Activated naive CD8-positive, alpha-beta T cell treated with anti-CD3 and anti-CD28 coated beads, Interleukin-2, amount 50 U/mL, for 16 hours (primary cell): ENCODE results near the gene TSPAN1.
"Not testable (repeated sequence)": the region's sequence is repeated elsewhere in the genome, so short reads cannot be mapped to it uniquely, and the experiment has no call there.

Experiments
- DNase-seq: peaks from one replicate; pipeline ENCODE4 v3.0.0-alpha.2; 2020; ENCODE audit warnings: low read depth, low spot score

Gene TSPAN1

DNA sequence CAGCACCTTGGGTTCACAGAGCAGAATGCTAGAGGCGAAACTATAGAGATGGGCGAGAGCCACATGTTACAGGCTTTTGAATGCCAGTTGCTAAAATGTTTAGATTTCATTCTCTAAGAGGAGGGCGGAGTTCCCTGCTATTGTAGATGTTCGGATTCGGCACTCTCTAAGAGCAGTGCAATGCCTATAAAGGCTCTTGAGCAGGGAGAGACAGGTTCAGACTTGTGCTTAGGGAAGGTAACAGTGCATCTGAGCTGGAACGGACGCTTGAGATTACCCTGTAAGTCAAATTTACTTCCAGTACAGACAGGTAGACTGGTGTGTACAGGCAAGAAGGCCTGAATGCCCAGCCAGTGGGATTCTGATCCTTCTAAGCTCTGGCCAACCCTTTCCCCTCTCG, 43.6 kb downstream of the TSPAN1 start:
- no peak for DNase-seq

DNA sequence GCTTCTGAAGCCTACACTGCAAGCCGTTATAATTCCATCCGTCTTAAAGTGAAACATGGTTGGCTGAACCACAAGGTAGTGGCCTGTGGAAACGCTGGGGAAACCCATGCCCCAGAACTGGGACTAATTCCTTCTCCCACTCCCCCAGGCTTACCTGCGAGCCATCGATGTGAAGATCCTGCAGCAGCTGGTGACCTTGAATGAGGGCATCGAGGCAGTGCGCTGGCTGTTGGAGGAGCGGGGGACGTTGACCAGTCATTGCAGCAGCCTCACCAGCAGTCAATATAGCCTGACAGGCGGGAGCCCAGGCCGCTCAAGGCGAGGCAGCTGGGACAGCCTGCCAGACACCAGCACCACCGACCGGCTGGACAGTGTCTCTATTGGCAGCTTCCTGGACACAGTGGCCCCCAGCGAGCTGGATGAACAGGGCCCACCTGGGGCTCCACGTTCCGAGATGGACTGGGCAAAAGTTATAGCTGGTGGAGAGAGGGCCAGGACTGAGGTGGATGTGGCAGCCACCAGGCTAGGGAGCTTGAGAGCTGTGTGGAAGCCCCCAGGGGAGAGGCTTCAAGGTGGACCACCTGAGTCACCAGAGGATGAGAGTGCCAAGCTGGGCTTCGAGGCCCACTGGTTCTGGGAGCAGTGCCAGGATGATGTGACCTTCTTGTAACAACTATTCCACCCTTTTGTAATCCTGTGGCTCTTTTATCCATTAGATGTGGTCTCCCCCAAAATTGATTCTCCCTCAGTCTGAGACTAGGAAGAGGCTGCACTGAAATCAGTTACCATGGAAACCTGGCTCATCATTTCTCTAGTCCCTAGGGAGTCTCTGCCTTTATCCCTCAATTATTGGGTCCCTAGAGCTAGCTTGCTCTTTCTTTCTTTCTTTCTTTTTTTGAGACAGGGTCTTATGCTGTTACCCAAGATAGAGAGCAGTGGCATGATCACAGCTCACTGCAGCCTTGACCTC, 44.9 kb downstream of the TSPAN1 start:
- DNase-seq, result no peak

DNA sequence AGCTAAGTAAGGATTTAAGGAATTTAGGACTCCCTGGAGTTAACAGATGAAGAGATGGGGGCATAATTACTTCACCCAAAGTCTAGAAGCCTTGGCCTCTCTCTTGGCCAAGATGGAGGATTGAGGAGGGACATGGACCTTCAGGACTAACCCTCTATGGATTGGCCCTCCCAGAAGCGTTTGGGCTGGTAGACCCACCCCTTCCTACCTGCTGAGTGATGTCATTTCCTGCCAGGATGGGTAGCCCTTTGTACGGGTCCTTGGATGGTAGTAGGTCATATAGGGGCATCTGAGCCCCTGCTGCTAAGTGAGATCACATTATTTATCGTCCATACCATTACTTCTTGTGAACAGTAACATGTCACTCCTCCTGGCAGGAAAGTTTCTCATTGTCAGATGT, 45.9 kb downstream of the TSPAN1 start:
- DNase-seq, result no peak

DNA sequence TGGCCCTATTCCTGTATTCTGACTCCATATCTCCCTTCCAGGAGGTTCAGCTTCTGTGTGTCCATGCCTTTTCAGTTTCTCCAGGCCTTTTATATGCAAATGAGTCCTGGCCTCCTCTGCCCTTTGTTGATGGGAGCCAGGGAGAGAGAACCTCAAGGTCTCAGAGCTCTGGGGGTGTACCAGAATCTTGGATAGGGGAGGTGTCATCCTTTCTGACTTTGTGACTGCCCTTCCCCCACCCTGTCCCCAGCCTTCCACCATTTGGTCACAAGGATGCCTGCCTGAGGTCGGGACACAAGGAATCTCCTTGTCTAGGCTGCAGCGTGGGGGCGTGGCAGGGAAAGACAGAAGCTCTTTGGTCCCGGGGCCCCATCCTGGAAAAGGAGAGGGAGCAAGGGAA, 46.9 kb downstream of the TSPAN1 start:
- DNase-seq, result no peak

DNA sequence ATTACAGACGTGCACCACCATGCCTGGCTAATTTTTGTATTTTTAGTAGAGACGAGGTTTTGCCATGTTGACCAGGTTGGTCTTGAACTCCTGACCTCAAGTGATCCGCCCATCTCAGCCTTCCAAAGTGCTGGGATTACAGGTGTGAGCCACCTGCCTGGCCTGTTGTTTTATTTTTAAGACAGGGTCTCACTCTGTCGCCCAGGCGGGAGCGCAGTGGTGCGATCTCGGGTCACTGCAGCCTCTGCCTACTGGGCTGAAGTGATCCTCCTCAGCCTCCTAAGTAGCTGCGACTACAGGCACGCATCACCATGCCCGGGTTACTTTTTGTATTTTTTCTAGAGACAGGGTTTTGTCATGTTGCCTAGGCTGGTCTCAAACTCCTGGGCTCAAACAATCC, 48.2 kb downstream of the TSPAN1 start:
- DNase-seq, result not testable (repeated sequence)

DNA sequence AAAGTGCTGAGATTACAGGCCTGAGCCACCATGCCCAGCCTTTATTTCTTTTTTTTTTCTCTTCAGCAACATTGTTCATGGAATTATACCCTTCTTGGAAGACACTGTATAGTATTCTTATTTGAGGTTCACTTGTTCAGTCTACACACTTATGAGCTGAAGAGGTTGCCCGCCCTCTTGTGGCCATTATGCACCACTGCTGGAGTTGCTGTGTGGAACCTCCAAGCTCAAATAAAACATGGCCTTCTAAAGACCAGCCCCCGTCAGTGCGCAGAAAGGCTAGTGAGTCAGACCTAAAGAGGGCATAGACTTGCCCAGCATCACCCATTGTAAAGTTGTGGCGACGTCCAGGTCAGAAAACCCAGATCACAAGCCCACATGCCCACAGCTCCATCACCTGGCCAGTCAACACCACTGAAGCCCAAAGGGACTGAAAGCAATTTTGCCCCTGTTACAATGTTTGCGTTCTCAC, 48.6 kb downstream of the TSPAN1 start:
- no peak for DNase-seq

DNA sequence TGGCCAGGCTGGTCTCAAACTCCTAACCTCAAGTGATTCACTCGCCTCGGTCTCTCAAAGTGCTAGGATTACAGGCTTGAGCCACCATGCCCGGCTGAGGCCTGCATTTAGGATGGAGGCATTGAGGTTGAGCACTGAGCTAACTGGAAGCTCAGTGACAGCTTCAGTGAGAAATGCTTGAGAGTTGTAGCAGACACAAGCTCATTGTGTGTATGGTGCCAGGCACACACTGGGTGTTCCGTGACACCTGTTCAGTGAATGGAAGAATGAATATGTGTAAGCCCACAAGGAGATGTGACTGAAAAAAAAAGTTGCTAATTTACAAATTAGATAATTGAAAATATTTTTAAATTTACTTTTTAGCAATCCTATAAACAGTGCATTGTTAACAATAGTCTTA, 50.1 kb downstream of the TSPAN1 start:
- DNase-seq, result no peak

DNA sequence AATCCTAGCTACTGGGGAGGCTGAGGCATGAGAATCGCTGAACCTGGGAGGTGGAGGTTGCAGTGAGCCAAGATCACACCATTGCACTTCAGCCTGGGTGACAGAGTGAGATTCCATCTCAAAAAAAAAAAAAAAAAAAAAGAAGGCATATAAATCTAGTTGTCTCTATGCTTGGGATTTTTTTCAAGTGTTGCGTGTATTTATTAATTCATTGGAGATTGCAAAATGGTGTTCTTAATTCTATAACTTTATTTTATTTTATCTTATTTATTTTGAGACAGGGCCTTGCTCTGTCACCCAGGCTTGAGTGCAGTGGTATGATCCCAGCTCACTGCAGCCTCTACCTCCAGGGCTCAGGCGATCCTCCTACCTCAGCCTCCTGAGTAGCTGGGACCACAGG, 56.3 kb downstream of the TSPAN1 start:
- not testable (repeated sequence) for DNase-seq
